CD4-positive, alpha-beta T cell treated with Interleukin-17A for 4 hours (primary cell): ENCODE data around the gene KRCC1.

ENCODE experiments used
- DNase-seq: peaks from one replicate; pipeline ENCODE4 v3.0.0-alpha.2; 2020; ENCODE audit warnings: mixed read lengths

Gene KRCC1

DNA sequence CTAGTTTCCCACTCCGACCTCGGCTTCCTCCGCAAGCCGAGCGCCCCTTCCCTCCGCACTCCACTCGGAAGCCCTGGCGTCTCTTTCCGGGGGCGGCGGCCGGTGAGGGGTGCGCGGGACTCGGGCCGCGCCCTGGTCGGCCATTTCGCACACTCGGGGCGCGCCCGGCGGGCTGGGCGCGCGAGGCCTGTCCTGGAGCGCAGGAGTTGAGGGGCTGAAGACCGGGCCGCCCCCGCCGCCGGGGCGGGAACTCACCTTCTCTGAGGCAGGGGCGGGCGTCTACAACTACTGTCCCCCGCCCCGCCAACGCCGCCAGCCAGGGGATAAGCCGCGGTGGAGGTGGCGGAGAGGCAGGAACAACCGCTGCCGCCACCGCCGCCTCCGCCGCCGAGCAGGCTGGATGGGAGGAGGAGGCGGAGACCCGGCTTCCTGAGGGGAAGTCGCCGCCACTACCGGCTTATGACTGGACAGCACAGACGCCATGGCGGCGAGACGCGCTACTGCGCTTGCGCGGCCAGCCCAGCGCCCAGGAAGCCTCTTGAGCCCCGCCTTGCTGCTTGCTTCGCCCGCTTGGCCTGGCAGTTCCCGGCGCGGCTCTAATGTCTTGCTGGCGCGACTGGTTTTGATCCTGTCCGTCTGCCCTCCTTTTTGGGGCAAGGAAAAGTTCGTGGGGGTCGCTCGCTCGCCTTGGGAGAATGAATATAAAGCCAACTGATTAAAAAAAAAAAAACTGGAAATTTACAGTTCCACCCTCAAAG, at the start of gene KRCC1:
KRCC1 (minus strand) TSS at position 413 of the 758 bp plus-strand sequence. CDS start 27,220 bp downstream, outside the sequence.
- peak; percentile 96 for DNase-seq

DNA sequence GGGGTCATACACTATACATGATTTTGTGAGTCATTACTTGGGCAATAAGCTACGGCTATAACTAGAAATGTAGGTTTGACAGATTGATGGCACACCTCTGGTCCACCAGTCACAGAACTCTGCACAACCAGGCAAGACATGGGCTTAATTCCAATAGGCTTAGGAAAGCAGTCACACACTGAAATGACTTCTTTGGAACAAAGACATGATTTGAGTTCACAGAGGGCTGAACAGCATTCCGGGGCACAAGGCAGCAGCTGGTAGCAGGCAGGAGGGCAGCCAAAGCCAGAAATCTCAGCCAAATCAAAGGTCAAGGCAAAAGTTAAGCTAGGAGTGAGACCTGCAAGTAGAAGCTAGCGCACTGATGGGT, 44.9 kb upstream of the KRCC1 start:
- no peak for DNase-seq

DNA sequence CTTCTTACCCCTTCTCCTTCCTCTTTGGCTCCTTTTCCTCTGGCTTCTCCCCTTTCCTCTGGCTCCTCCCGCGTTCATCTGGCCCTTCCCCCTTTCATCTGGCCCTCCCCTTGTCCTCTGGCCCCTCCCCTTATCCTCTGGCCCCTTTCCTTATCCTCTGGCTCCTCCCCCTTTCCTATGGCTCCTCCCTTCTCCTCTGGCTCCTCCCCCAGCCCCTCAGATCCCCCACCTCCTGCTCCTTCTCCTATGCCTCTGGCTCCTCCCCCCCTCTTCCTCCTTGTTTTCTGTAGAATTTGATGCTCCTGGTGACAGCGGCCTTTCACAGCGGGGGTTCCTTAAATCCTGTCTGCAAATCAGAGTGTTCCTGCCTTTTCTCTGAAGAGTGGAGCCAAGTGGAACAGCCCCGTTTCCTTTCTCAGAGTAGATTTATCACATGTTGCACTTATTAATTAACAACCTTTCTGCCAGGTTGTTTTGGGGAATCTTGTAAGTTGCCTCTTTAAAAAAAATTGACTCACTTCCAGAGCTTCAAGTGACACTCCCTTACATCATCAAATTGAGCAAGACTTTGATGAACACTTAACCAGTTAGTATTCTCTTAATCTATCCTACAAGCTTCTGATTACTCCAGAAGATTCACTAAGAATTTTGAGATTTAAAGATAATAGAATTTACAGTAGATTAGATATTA, 44.4 kb upstream of the KRCC1 start:
- DNase-seq: no peak

GRCh38 chr2:88098558-88098900, 42.9 kb upstream of the KRCC1 start:
- DNase-seq: no peak

DNA sequence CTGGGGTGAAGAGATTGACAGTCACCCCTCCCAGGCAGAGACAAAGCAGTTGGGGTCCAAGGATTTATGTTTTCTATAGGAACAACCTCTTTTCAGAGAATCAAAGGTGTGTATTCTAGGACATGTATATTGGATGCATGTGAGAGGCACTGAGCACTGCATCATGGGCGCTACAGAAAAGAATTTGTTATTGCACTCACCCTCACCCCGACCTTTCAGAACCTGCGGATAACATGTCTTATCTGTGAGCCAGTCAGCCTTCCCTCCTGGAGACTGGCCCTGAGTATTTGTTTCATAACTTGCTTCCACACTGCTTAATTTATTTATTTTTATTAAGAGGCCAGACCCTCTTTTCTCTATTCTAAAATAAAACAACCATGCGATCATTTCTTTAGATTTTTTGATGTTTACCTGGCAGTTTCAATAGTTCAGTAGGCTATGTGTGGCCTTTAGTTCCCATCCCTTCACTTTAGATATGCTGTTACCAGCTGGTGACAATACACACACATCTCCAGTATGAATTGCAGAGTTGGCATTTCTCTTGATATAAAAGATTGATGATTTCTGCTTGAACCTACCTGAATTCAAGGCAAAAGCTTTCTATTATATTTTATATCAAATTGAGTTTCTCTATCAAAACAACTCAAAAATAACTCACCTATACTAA, 42.4 kb upstream of the KRCC1 start:
- no peak for DNase-seq

DNA sequence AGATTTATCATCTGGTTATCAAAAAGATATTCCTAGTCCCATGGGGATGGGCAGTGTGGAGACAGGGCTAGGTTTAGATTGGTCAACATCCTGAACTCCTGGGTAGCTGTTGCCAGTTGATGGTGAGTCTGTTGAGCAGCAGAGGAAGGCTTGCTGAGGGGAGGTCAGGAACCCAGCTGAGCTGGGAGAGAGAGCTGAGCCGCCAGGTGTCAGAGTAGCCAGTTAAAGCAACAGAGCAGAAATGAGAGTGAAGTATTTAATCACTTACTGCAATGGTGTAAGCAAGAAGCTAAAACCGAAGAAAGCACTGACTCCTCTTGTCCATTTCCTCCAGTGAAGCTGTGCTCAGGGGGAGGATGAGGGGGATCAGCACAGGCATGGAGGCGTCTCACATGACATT, 41.6 kb upstream of the KRCC1 start:
- no peak for DNase-seq

- DNase-seq: no peak
Measured at GRCh38 chr2:88096708-88097107, 41.1 kb upstream of the KRCC1 start.

DNA sequence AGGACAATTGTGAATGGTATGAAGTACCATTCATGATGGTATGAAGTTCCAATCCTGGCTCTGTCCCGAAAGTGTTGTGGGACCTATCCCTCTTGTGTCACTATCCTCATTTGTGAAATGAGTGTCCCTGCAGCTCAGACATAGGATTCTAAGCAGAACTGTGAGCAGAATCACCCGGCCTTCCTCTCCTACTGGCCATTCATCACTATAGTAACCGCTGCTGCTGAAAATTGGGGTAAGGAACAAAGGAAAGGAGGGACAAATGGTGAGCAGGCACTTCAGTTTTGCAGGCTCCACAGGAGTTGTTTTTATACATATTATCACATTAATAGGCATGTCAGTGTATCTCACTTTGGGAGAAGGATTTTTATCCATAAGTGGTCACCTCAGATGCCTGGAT, 39.4 kb upstream of the KRCC1 start:
- no peak for DNase-seq

DNA sequence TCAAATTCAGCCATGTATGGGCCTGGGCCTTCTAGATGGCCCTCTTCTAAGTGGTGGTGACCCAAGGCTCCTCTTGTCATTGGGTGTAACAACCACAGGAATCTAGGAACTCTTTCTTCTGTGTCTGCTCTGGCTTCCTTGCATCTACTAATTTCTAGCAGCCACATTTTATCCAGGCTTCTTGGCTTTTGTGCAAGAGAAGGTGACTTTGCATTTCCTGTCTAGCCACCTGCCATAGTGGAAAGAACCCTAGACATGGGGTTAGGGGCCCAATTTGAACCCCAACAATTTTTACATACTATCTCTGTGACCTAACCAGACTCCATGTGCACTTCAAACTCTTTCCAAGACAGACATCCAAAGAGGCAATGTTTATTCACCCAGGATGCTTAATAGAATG, 37.2 kb upstream of the KRCC1 start:
- no peak for DNase-seq

DNA sequence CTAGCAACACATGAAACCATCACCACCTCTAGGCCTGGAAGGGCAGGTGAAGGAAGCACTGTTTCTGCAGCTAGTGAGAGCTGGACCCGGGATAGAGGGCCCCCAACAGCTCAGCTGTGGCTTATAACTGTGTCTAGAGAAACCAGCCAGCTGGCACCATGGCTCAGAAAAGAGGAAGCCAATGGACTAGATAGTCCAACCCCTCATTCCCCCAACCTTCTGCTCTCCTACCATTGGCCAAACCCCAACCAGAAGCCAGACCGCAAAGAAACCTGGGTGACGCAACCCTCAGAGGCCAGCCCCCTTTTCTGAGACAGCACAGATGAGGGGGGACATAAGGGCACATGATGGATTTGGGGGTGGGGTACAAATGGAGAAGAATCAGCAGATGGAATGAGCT, 36.4 kb upstream of the KRCC1 start:
- no peak for DNase-seq

- DNase-seq: peak; percentile 49
Measured at GRCh38 chr2:88090446-88091283, 35.1 kb upstream of the KRCC1 start.

DNA sequence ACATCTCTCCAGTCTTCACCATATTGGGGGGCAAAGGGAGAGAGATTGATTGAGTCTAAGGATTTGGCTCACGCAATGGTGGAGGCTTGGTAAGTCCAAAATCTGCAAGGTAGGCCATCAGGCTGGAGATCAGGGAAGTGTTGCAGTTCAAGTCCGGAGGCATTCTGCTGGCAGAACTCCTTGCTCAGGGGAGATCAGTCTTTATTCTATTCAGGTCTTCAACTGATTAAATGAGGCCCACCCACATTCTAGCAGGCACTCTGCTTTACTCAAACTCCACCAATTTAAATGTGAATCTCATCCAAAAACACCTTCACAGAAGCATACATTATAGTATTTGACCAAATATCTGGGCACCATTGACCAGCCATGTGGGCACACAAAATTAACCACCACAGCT, 33.4 kb upstream of the KRCC1 start:
- no peak for DNase-seq

- DNase-seq: no peak
Measured at GRCh38 chr2:88087763-88088162, 32.2 kb upstream of the KRCC1 start.

GRCh38 chr2:88087073-88087472, 31.5 kb upstream of the KRCC1 start:
- DNase-seq: no peak

DNA sequence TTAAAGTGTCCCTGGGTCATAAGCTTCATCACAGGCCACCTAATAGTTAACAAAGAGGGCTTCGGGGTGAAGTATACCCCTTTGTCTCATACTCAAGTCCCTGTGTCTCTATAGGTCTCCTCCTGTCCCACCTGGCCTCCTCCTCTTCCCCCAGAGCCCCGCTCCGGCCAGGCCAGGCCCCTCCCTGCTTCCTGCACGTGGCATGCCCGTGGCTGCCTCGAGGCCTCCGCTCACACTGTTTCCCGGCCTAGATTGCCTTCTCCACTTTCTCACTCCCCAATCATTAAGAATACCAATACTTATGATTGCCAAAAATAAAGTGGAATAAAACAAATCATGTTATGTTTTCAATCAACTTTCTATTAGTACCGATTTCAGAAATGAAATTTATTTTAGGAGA, 30.8 kb upstream of the KRCC1 start:
- DNase-seq: no peak

- DNase-seq: no peak
Measured at GRCh38 chr2:88085602-88086001, 30.0 kb upstream of the KRCC1 start.

- DNase-seq: no peak
Measured at GRCh38 chr2:88085099-88085498, 29.5 kb upstream of the KRCC1 start.

- no peak for DNase-seq
Measured at GRCh38 chr2:88082781-88083180, 27.2 kb upstream of the KRCC1 start.

DNA sequence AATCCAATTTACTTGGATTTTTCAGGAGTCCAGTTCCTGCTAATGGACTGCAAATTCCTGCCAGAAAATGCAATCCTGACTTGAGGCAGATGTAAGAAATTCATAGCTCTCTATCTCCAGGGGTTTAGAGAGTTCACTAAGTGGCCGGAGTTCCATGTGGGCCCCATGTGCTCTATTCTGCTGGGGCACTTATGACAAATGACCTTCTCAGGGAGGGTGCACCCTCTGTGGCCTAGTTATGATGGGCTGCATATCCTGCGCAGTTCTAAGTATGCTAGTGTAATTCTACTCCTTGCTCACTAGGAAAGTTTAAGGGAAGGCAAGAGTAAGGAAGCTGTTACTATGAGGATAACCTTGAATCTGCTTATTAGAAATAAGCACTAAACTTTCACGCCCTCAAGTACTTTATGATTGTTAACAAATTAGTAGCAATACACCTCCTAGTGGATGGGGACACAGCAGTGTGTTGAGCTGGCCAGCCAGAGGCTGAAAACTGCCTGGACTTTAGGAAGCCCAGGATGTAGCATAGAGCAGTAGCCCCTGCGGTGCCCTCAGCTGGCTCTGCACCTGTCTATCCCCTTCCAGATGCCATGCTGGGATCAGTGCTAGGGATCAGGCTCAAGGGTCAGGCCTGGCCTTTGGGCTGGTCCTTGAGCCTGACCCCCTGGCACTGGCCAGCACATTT, 26.5 kb upstream of the KRCC1 start:
- no peak for DNase-seq

- DNase-seq: no peak
Measured at GRCh38 chr2:88080545-88080944, 25.0 kb upstream of the KRCC1 start.

DNA sequence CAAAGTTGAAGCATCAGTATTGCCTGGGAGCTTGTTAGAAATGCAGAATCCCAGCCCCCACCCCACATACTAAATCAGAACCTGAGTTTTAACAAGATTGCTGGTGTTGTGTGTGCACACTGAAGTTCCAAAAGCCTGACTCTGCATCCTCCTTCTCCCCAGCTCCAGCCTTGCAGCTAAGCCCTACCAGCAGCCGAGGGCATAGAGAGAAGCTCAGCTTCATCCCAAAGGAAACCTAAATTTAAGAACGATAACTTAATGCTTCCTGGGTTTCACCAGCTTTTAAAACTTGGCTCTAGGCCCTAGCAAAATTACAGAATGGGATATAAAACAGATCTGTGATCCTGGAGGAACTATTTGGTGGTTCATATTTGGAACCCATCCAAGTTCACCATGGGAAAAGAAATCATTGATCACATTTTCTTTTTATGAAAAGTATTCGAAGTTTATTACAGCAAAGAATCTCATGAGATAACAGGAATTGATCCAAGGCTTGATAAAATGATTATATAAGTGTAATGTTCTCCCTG, 23.1 kb upstream of the KRCC1 start:
- no peak for DNase-seq

DNA sequence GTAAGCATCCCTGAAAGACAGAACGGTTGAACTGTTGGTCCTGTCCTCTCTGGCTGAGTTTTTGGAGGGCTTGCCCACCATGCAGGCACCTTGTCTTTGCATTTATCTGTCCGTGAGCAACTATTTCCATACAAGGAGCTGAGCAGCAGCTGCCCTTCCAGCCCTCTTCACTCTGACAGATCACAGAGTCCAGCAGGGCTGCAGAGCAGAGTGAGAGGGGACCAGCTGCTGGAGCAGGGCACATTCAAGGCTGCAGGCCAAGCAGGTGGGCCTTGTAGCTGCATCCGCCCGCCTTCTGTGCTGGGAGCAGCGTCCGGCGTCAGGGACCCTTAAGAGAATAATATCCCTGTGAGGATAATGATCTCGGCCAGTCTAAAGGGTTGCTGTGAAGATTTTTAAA, 21.5 kb upstream of the KRCC1 start:
- DNase-seq: no peak
